ENCODE measurements around the gene SBF2.

DNA sequence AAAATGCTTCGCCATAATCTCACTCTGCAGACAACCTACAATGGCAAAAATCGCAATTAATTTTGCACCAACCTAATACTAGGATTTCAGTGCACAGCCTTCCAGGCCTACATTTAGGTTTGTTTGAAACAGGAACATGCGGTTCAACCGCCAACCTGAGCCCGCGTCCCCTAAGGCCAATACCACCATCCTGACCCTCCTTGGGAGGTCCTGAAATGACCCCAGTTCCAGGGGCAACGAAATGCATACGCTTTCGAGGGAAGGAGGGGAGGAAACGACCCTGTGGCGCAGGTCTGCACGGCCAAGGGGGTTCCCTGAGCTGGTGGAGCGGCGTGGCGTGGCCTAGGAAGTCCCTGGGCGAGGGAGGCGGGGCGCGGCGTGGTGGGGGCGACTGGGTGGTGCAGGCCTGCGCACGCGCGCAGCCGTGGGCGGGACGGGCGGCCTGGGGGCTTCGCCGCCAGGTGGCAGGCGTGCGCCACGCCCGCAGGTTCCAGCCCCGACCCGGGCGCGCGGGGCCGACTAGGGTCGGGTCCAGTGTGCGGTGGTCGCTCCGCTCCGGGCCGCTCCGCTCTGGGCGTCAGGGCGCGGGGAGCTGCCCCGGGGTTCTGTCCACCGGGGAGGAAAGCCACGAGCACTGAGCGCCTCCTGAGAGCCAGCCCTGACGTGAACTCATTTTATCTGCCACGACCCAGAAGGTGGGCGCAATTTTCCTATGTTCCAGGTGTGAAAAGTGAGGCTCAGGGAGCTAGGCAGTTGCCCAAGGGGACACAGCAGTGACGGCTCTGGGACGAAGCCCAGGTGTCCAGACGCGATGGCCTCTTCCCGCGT, 536.0 kb downstream of the SBF2 start:
- TF ChIP-seq, protein P1, sequence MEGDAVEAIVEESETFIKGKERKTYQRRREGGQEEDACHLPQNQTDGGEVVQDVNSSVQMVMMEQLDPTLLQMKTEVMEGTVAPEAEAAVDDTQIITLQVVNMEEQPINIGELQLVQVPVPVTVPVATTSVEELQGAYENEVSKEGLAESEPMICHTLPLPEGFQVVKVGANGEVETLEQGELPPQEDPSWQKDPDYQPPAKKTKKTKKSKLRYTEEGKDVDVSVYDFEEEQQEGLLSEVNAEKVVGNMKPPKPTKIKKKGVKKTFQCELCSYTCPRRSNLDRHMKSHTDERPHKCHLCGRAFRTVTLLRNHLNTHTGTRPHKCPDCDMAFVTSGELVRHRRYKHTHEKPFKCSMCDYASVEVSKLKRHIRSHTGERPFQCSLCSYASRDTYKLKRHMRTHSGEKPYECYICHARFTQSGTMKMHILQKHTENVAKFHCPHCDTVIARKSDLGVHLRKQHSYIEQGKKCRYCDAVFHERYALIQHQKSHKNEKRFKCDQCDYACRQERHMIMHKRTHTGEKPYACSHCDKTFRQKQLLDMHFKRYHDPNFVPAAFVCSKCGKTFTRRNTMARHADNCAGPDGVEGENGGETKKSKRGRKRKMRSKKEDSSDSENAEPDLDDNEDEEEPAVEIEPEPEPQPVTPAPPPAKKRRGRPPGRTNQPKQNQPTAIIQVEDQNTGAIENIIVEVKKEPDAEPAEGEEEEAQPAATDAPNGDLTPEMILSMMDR (optimal IDR thresholded peaks at IDR 0.05 in 1 of 3, IDR thresholded peaks at IDR 0.05 in 1 of 3, conservative IDR thresholded peaks at IDR 0.05 in 1 of 3; ENCODE audit: extremely low read depth in 1 of 3, insufficient read depth in 2 of 3, low read length in 3 of 3) = peak in 2 of 3 experiments; percentile 43 to 96
- TF ChIP-seq EZH2 (IDR thresholded peaks at IDR 0.05; ENCODE audit: low read length) = no peak

All from keratinocyte (primary cell).